CD14-positive monocyte (primary cell): ENCODE data around the gene TAF4. TPM values are rescaled to one million over a fixed set of nuclear protein-coding genes. Genes with fewer than 3 reads are reported as not detected.
A peak's percentile ranks its signal among the peaks of the same experiment; 100 is the strongest.

Experiments
- DNase-seq, 3 donors: peaks; one replicate each; pipeline ENCODE4 v3.0.0-alpha.2; 2011 to 2022
- H2AFZ ChIP-seq: 2 replicates; pipeline ENCODE4 v1.6.0; 2012; ENCODE audit warnings: mild to moderate bottlenecking, low read depth, low read length, inconsistent platforms; ENCODE audit not compliant: insufficient read depth, poor library complexity, severe bottlenecking
- H3K27ac ChIP-seq, 2 donors: 1 replicate in 1 of 2; 2 replicates in 1 of 2; pipeline ENCODE4 v1.5.1; 2012 to 2013; ENCODE audit warnings: low read length in 2 of 2, control low read depth in 1 of 2, inconsistent platforms in 1 of 2, low read depth in 1 of 2, mild to moderate bottlenecking in 1 of 2
- H3K27me3 ChIP-seq, 2 donors: one replicate each; pipeline versions ENCODE4 v1.6.0 to v1.6.1; 2011 to 2013; ENCODE audit warnings: low read length in 2 of 2; ENCODE audit not compliant: control insufficient read depth in 2 of 2, insufficient read depth in 2 of 2
- H3K36me3 ChIP-seq, 2 donors: replicated peaks in 1 of 2; 1 replicate in 1 of 2; 2 replicates in 1 of 2; pipeline versions ENCODE4 v1.5.1 to v1.6.1; 2012 to 2013; ENCODE audit warnings: low read length in 2 of 2, control low read depth in 1 of 2, inconsistent platforms in 1 of 2, mild to moderate bottlenecking in 1 of 2; ENCODE audit not compliant: insufficient read depth in 2 of 2, control insufficient read depth in 1 of 2
- H3K4me1 ChIP-seq, 2 donors: 1 replicate in 1 of 2; 2 replicates in 1 of 2; pipeline versions ENCODE4 v1.5.1 to v1.6.1; 2012 to 2013; ENCODE audit warnings: low read length in 2 of 2, control low read depth in 1 of 2, inconsistent platforms in 1 of 2, mild to moderate bottlenecking in 1 of 2, moderate library complexity in 1 of 2; ENCODE audit not compliant: insufficient read depth in 2 of 2, control insufficient read depth in 1 of 2
- H3K4me2 ChIP-seq: replicated peaks from 2 replicates; pipeline ENCODE3; 2012; ENCODE audit warnings: low read length, moderate library complexity, mild to moderate bottlenecking; ENCODE audit not compliant: poor library complexity, severe bottlenecking; ENCODE audit errors: extremely low read depth
- H3K4me3 ChIP-seq, 3 experiments: fragments of 200-600 bp in 1 of 3; sonication (generic) in 1 of 3; replicated peaks in 1 of 3; 1 replicate in 2 of 3; 2 replicates in 1 of 3; pipeline ENCODE4 v1.5.1; 2011 to 2013; ENCODE audit warnings: low read length in 3 of 3, mild to moderate bottlenecking in 3 of 3, control low read depth in 2 of 3, low read depth in 2 of 3, inconsistent platforms in 1 of 3, moderate library complexity in 1 of 3
- H3K79me2 ChIP-seq: 2 replicates; pipeline ENCODE4 v1.6.0; 2012; ENCODE audit warnings: mild to moderate bottlenecking, control low read depth, inconsistent platforms, low read length, moderate library complexity; ENCODE audit not compliant: insufficient read depth
- H3K9ac ChIP-seq: 2 replicates; pipeline ENCODE4 v1.6.0; 2017; ENCODE audit warnings: low read length, mild to moderate bottlenecking; ENCODE audit not compliant: insufficient read depth, poor library complexity, severe bottlenecking
- H3K9me3 ChIP-seq, 2 donors: replicated peaks in 1 of 2; 1 replicate in 1 of 2; 2 replicates in 1 of 2; pipeline versions ENCODE4 v1.5.1 to v1.6.1; 2012 to 2013; ENCODE audit warnings: low read length in 2 of 2, control low read depth in 1 of 2; ENCODE audit not compliant: control insufficient read depth in 1 of 2, insufficient read depth in 1 of 2
- H4K20me1 ChIP-seq: 2 replicates; pipeline ENCODE4 v1.6.0; 2012; ENCODE audit warnings: mild to moderate bottlenecking, low read length, control low read depth, moderate library complexity; ENCODE audit not compliant: insufficient read depth
- H3K27ac Mint-ChIP-seq, 7 donors: one replicate each; pipeline ENCODE4 v1.8.0; 2020; ENCODE audit warnings: mild to moderate bottlenecking in 7 of 7, mixed read lengths in 7 of 7, moderate library complexity in 6 of 7, inconsistent platforms in 2 of 7
- H3K27me3 Mint-ChIP-seq, 3 donors: one replicate each; pipeline ENCODE4 v1.8.0; 2021 to 2022; ENCODE audit warnings: low read depth in 3 of 3, mild to moderate bottlenecking in 3 of 3, mixed read lengths in 3 of 3, moderate library complexity in 3 of 3, inconsistent platforms in 1 of 3
- H3K36me3 Mint-ChIP-seq, 2 donors: one replicate each; pipeline ENCODE4 v1.8.0; 2020; ENCODE audit warnings: mixed read lengths in 2 of 2, inconsistent platforms in 1 of 2, mild to moderate bottlenecking in 1 of 2
- H3K4me1 Mint-ChIP-seq: one replicate; pipeline ENCODE4 v1.8.0; 2020; ENCODE audit warnings: mild to moderate bottlenecking, mixed read lengths
- H3K4me3 Mint-ChIP-seq, 2 donors: one replicate each; pipeline ENCODE4 v1.8.0; 2020; ENCODE audit warnings: mild to moderate bottlenecking in 2 of 2, mixed read lengths in 2 of 2, moderate library complexity in 1 of 2
- H3K9me3 Mint-ChIP-seq, 7 donors: one replicate each; pipeline ENCODE4 v1.8.0; 2020 to 2022; ENCODE audit warnings: mixed read lengths in 7 of 7, mild to moderate bottlenecking in 6 of 7, moderate library complexity in 6 of 7, inconsistent platforms in 2 of 7
- CTCF ChIP-seq: fragments of 200-600 bp; IDR thresholded peaks from one replicate; pipeline ENCODE4 v1.8.0; 2022; ENCODE audit warnings: antibody characterized with exemption, mild to moderate bottlenecking
- WGBS: methylation state at CpG from one replicate; pipeline ENCODE4 v1.1.5; 2013; ENCODE audit warnings: missing lambda C conversion rate; ENCODE audit not compliant: insufficient coverage; 5-methylcytosine and 5-hydroxymethylcytosine counted together
- intact Hi-C, 2 donors: fragments of 100-400 bp; cut with micrococcal nuclease; formaldehyde crosslinking; loops; one replicate each; pipeline versions ENCODE4 v1.15.0 to v1.15.1; 2023
- polyA plus RNA-seq, 3 donors: library from polyadenylated mRNA; depleted of rRNA in 1 of 3; unstranded in 2 of 3; stranded (reverse) in 1 of 3; fragments of 300-500 nt in 2 of 3; fragments of >200 nt in 1 of 3; fragmentation: Illumina TruSeq in 2 of 3; gene quantifications; 1 replicate in 2 of 3; 2 replicates in 1 of 3; pipeline ENCODE4 v1.2.3, GENCODE V29; 2012 to 2021

TAF4 gene
- polyA plus RNA-seq, 3 donors, result 0.48 to 14.9 (median 0.99) TPM

GRCh38 chr20:61960836-61961235 is 104.8 kb downstream of the TAF4 start:
- 94% methylated on average over 5 of the region's 12 CpGs for WGBS

GRCh38 chr20:61958773-61959700 is 106.6 kb downstream of the TAF4 start:
- DNase-seq, result no peak
- Mint-ChIP-seq H3K9me3 (peaks cover 0 to 5% (median 3%) of the 10 kb centered on the region in 7 donors), H3K36me3 (no peaks in the 10 kb centered on the region), H3K4me1 (no peaks in the 10 kb centered on the region), H3K4me3 (no peak overlapping the region), H3K27ac (no peak overlapping the region), H3K27me3 (peaks cover 5 to 26% (median 15%) of the 10 kb centered on the region in 3 donors)
- Histone ChIP-seq H3K27me3 (no peaks in the 10 kb centered on the region), H4K20me1 (no peaks in the 10 kb centered on the region), H3K79me2 (no peaks in the 10 kb centered on the region), H3K27ac (no peak overlapping the region), H3K4me3 (no peak overlapping the region), H3K9me3 (no peaks in the 10 kb centered on the region), H2AFZ (no peak overlapping the region), H3K36me3 (no peaks in the 10 kb centered on the region), H3K9ac (no peak overlapping the region), H3K4me2 (no peak overlapping the region), H3K4me1 (no peaks in the 10 kb centered on the region)
- 79% methylated on average over 15 of the region's 22 CpGs for WGBS
- intact Hi-C loops, result no loop called here
- no peak for TF ChIP-seq CTCF

More at GRCh38 chr20:61960836-61961235, 104.8 kb downstream of the TAF4 start:
- H3K4me3 ChIP-seq, result no peak overlapping the region
- no peak for TF ChIP-seq CTCF
- H3K79me2 ChIP-seq, result no peaks in the 10 kb centered on the region
- H3K9me3 ChIP-seq, result no peaks in the 10 kb centered on the region
- no peak overlapping the region for H2AFZ ChIP-seq
- H3K9ac ChIP-seq, result no peak overlapping the region
- Mint-ChIP-seq H3K4me1 (no peaks in the 10 kb centered on the region), H3K9me3 (peaks cover 0 to 12% (median 3%) of the 10 kb centered on the region in 7 donors), H3K4me3 (no peak overlapping the region), H3K27ac (peak overlapping the region in 1 of 7 donors; percentile 61), H3K27me3 (peaks cover 14 to 39% (median 23%) of the 10 kb centered on the region in 3 donors), H3K36me3 (no peaks in the 10 kb centered on the region)
- intact Hi-C loops, result no loop called here
- no peak for DNase-seq
- H3K4me1 ChIP-seq, result no peaks in the 10 kb centered on the region
- peaks cover 0 to 12% of the 10 kb centered on the region in 2 donors for H3K27me3 ChIP-seq
- no peaks in the 10 kb centered on the region for H4K20me1 ChIP-seq
- H3K4me2 ChIP-seq, result no peak overlapping the region
- no peak overlapping the region for H3K27ac ChIP-seq
- H3K36me3 ChIP-seq, result no peaks in the 10 kb centered on the region
